Globus pallidus (tissue), 1 donor: ENCODE measurements around the gene IL17REL.
"Not testable (repeated sequence)": the region's sequence is repeated elsewhere in the genome, so short reads cannot be mapped to it uniquely, and the experiment has no call there.

Experiments
- DNase-seq: peaks from one replicate; pipeline ENCODE4 v3.0.0-alpha.2; 2015; ENCODE audit warnings: low spot score

The IL17REL gene

DNA sequence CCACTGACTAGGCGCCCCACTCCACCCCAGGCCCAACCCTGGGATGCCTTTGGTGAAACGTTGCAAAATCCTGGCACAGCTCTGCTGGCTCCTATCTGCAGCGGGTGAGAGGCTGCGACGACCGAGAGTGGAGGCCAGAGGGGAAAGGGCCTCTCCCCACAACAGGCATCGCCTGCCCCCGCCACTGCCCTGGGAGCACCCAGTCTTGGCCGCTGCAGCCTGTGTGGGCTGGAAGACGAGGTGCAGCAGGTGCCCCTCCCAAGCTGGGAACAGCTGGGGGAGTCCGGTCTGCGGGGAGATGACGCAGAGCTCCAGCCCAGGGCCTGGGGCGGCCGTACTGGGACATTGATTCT lies 56.2 kb downstream of the IL17REL start:
- DNase-seq, result no peak

DNA sequence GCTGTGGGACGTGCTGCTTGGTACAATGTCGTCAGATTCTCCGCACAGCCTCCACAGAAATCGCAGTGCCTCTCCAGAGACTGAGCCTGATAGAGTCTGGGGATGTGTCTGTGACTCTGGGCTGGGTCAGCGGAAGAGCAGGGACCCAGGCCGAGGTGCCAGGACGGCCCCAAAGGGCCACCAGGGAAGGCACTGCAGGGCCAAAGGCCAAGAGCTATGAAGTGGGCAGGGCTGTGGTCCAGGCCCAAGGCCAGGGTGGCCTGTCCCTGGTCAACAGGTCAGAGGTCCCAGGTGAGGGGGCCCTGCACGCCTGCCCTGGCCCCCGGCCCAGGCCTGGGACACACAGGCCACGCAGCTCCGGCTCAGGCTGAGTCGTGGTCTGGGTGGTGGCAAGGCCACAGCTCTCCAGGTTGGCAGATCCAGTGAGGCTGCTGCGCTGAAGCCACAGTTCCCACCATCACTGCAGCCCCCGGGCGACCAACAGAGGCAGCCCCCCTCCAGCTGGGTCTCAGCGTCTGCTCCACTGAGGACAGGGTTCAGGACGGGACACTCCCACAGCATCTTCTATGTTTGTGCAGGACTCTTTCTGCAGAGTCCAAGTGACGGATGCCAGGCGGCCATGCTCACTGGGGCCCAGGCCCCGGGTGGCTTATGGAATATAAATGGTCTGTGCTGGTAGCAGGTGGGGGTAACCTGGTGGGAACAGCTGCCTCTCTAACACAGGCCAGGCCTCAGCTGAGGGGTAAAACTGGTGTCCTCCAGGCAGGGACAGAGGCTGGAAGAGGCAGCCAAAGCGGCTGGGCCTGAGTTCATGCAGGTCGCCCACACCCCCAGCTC lies 56.8 kb downstream of the IL17REL start:
- no peak for DNase-seq

DNA sequence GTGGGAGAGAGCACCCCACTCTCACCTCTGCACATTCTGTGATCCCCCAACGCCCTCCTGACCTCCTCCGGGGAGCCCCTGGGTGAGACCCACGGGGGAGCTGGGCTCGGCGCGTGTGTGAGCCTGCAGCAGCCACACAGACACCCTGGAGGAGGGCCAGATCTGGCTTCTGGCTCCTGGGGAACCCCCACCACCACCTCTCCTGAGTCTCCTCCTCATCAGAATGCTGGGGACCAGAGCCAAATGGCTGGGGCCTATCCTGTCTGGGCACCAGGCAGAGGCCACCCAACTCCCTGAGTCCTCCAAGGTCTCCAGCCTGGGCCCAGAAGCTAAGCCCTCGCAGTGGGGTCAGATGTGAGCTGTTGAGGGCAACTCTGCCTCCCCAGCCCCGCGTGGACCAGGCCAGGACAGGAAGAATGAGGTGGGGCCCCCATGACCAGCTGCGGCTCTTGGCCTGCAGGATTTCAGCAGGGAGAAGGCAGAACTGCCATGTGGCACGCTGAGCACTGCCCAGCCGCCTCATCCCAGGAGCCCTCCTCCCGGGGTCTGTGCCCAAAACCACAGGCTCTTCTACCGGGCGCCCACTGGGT lies 57.5 kb downstream of the IL17REL start:
- DNase-seq, result no peak

DNA sequence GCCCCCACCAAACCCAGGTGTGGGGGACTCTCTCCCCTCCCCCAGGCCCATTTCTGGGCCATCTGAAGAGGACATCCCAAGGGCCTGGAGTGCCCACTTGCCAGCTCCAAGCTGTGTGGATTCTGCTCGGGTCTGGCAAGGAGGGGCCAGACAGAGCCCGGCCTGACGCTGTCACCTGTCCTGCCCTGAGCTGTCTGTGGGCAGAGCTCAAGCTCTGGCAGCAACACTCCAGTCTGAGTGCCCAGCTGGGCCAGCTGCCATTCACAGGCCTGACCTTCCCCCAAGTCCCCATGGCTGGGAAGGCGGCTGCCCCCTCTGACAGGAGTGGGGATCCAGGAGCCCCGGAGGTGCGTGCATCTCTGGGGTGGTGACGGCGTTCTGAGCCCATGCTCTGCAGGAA lies 58.2 kb downstream of the IL17REL start:
- no peak for DNase-seq

DNA sequence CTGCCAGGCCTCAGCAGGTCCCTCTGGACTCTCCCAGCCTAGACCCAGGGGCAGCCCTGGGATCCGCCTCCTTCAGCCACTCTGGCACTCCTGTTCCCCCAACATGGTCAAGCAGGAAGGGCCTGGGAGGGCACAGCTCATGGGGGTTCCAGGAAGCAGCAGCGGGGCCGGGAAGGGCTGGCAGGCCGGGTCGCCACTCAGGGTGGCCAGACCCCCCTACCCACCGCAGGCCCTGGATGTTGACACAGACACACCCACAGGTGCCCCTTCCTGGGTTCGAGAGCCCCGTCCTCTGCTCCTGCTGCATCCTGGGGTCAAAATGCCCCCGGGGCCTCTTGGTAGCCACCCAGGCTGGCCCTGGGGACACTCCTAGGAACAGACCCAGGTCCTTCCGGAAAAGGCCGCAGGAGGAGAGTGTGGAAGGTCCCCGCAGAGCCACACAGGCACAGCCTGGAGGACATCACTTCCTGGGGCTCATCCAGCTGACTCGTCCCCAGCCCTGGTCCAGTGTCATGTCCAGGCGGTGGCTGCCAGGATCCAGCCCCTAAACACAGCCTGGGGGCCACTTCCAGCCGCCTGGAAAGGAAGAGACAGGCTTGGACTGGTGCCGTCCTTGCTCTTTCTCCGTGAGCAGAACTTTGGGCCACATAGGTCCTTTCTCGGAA lies 58.8 kb downstream of the IL17REL start:
- no peak for DNase-seq

DNA sequence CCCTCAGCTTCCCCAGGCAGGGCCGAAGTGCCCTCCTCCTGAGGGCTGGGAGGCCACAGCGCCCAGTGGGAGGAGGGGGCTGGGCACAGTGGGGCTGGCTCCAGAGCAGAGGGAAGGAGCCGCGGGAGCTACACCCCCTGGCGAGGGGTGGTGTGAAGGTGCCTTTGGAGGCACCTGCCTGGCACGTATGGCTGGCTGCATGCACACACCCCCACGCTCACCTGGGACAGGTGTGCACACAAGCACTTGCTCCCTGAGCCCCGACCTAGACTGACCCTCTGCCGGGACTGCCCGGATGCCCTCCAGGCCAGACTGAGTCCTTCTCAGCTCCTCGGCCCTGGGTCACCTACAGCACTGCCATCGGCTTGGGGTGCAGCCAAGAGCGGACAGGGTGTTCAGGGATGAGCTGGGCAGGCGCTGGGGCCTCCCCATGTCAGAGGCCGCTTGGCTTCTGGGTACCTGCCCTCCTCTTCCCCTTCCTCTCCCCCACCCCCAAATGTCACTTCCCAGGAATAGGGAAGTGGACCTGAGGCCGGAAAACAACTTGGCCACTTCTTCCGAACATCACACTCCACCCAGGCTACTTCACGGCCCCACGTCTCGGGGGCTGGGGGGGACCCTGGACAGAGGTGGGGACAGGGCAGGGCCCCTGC lies 59.4 kb downstream of the IL17REL start:
- DNase-seq, result no peak

DNA sequence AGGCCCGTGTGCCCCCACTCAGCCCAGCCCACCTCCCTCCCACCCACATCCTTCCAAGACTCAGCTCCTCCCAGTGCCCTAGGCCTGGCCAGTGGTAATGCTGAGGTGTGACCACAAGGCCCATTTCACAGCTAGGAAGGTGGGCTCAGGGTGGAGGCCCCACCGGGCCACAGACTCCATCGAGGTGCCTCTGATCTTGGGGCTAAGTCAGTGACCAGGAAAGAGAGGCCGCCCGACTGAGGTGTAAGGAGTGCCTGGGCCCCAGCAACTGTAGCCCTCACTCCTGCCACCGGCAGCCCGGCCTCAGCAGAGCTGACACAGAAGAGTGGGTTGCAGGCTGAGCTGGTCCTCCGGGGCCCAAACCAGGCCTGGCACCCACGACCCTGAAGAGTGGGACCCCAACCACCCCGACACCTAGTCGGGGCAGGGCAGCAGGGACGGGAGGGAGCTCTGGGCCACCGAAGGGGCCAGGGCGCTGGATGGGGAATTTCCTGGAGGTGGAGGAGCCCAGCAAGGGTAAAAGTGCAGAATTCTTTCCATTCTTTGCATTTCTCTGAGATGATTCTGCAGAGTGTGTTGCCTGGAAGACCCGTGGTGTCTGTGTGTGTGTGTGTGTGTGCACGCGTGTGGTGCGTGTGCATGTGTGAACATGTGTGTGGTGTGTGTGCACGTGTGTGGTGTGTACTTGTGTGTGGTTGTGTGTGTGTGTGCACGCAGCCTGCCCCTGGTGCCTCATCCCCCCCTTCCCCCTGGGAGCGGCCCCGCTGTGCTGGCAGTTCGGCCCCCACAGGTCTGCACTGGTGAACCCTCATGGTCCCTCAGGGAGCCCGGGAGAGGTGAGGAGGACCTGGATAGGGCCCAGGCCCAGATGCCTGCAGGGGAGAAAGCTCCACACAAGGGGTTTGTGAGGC lies 60.3 kb downstream of the IL17REL start:
- DNase-seq, result no peak

DNA sequence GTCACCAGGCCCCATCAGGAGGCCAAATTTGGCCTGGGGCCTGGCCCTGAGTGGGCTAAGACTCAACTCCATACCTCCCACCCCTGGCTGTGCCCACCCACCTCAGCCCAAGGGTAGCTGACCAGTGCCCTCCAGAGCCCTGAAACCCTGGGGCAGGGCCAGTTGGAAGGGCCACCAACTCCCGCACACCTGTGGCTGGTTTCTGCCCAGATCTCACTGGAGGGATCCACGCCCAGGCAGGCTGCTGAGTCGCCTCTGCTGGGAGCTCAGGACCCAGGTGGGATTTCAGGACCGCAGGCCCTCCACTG lies 60.9 kb downstream of the IL17REL start:
- no peak for DNase-seq

DNA sequence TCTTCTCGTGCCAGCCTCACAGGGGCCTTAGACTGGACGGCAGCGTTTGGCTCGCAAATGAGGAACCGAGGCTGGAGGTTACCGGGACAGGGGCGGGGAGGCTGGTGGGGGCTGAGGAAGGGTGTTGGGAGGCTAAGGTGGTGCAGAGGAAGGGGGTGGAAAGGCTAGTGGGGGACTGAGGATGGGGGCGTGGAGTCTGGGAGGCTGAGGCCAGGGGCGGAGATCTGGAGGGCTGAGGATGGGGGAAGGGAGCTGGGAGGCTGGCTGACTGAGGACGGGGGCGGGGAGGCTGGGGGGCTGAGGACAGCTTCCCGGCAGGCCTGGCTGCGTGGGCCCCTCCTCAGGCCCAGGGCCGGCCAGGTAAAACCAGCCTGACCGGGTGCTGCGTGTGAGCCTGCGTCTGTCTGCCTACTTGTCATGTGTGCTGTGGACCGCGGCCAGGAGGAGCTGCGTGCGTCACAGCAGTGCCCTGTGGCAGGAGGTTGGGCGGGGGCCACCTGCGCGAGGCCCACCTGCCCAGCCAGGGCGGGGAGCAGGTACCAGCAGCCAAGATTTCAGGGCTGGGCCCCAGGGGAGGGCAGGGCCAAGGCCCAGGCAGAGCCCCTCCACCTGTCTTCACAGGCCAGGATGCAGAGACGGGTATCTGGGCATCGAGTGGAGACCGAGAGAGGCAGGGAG lies 61.4 kb downstream of the IL17REL start:
- DNase-seq, result no peak

DNA sequence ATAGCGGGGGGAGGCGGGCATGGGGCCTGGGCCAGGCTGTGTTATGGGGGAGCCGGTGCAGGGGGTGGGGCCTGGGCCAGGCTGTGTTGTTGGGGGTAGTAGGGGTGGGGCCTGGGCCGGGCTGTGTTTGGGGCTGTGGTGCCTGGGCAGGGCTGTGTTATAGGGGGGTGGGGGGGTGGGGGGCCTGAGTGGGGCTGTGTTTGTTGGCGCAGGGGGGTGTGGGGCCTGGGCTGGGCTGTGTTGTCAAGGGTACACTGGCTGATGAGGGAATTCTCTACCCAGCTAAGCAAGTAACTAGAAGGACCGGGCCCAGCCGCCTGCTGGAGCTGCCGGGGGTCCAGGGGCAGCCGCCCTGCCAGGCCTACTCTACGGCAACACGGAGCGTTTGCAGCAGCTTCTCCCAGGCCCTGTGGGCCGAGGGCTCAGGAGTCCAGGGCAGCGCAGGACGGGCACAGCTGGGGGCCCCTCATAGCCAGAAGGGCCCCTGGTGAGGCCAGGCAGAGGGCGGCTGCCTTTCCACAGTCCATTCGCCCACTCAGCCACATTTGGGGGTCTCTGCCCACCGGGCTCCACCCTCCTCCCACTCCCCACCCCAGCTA lies 62.1 kb downstream of the IL17REL start:
- DNase-seq, result no peak

DNA sequence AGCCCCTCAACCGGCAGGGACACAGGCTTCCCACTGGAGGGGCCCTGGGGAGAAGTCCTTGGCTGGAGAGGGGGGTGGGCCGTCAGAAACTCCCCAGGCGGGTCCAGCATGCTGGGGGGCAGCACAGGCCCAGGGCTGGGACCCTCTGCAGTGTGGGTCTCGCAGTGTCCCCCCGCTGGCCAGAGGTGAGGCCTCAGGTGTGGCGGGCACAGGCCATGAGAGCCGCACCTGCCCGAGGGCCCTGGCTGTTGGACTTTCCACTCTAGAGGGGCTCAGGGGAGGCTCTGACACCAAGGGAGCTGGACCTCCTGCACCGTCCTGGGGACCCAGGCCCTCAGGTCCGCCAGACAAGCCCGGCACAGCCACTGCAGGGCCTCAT lies 62.7 kb downstream of the IL17REL start:
- no peak for DNase-seq

DNA sequence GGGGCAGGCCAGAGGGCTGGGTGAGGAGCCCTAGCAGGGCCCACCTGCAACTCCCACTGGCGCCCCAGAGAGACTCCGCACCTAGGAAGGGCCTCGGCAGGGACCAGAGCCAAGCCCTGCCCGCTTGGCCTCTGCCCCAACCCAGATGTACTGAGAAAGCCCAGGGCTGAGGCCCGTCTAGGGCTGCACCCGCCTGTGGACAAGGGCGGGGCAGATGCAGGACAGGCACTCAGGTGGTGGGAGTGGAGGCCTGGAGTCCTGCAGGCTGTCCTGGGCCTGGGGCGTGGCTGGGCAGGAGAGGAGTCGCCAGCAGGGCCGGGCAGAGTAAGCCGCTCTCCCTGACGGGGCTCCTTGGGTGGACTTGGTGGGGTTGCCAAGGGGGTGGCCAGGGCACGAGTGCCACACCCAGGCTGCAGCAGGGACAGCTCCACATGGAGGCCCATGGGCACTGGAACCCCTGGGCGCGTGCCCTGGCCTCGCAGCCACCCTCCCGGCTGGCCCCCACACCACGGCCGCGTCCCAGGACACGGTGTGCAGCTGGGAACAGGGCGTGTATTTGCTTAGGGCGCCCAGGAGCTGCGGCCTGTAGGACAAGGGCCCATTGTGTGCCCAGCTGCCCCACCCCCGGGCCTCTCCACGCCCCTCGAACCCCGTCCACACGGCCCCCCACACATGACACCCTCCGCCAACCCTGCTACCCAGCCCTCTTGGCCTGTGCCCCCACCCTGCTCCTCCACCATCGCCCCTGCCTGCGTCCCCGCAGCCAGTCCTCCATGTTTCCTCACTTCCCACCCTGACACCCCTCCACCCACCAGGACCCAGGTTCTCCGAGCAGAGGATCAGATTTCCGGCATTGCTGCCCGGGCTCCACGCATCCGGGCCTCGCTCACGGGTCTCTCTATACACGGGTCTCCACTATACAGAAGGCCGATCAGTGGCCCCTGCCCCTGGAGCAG lies 63.3 kb downstream of the IL17REL start:
- no peak for DNase-seq

DNA sequence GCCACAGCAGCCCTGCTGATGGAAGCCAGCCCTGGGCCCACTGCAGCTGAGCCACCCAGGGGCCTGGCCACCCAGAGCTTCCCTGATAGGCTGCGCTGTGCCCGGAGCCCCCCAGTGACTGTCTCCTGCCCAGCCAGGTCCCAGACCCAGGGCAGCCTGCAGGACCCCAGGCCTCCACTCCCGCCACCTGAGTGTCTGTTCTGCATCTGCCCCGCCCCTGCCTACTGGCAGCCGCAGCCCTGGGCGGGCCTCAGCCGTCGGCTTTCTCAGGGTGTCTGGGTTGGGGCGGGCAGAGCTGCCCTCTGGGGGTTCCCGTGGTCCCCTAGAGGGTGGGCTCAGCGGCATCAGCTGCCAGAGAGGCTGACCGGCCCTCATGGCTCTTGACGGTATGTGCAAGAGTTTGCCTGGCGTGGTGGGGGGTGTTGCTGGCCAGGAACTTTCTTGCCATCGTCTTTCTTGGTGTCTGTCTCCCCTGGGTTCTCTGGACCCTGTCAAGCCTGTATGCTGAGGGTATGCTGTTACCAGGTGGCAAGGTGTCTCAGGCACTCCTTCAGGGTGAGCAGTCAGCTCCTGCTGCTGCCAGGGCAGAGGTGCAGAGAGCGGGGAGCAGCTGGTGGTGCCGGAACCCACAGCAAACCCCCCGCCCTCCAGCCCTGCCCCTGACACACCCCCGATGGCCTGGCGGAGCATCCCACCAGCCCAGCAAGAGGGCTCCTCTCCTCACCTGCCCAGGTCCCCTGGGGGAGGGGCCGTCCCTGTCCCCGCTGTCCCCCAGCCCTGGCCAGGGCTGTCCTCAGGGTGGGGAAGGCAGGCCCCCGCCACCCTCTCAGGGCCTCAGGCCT lies 64.2 kb downstream of the IL17REL start:
- no peak for DNase-seq

DNA sequence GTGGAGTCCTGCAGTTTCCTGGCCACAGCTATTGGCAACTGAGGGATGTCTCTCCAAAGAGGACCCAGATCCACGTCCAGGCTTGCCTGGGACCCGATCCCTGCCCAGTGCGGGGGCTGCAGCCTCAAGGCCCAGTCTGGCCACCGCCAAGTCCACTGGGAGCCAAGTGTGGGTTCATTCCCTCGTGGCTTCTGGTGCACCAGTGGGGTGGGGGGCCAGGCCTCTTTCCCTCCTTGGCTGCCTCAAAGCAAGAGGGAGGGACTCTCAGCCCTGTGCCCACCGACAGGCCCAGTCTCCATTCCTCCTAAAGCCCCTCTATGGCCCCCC lies 65.3 kb downstream of the IL17REL start:
- no peak for DNase-seq

DNA sequence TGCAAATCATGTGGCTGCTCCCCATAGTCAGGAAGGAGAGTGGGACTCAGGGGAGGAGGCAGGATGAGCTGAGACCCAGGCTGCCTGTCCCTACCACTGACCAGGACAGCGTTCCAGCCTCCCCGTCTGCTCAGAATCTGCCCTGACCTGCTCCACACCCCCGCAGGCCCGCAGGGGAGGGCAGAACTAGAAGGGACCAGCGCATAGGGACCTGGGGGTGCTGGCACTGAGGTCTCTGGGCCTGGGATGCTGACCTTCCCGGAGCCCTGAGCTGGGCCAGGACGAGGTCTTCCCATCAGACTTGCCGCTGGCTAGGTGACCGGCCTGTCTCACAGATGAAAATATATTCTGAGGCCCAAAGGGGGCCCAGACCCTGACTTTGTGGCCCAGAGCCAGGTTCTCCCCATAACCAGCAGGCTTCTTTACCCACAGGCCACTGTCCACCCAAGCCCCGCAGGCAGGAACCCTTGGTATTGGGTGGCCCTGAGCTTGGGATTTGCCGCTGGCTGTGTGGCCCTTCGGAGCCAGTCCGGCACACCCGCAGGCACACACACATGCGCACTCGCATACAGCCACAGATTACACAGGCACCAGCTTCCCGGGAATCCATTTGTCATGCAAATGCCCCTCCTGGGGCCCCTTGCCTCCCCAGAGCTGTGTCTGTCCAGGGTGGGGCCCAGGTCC lies 65.8 kb downstream of the IL17REL start:
- no peak for DNase-seq

DNA sequence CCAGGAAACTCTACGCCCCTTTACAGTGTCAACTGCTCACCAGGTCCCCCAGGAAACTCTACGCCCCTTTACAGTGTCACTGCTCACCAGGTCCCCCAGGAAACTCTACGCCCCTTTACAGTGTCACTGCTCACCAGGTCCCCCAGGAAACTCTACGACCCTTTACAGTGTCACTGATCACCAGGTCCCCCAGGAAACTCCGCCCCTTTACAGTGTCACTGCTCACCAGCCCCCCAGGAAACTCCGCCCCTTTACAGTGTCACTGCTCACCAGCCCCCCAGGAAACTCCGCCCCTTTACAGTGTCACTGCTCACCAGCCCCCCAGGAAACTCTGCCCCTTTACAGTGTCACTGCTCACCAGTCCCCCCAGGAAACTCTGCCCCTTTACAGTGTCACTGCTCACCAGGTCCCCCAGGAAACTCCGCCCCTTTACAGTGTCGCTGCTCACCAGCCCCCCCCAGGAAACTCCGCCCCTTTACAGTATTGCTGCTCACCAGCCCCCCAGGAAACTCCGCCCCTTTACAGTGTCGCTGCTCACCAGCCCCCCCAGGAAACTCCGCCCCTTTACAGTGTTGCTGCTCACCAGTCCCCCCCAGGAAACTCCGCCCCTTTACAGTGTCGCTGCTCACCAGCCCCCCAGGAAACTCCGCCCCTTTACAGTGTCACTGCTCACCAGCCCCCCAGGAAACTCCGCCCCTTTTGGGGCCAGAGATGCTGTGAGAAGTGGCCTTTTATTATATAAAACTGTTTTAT lies 67.3 kb downstream of the IL17REL start:
- DNase-seq, result not testable (repeated sequence)
